NB4 (cell line): ENCODE results near the gene S100A12.

Experiments
- DNase-seq: peaks from one replicate; pipeline ENCODE4 v3.0.0; 2010; ENCODE audit warnings: low read depth
- H3K4me3 ChIP-seq: one replicate; pipeline ENCODE4 v1.5.1; 2011; ENCODE audit warnings: mild to moderate bottlenecking, low read depth, low read length, moderate library complexity
- MYC ChIP-seq: IDR thresholded peaks from 2 replicates; pipeline ENCODE4 v1.6.1; 2011; ENCODE audit warnings: low read depth, low read length
- POLR2A ChIP-seq: IDR thresholded peaks from 2 replicates; pipeline ENCODE4 v1.6.1; 2011; ENCODE audit warnings: mild to moderate bottlenecking; ENCODE audit not compliant: insufficient read length; ENCODE audit errors: extremely low read depth
- TF ChIP-seq, protein P1 (sequence below): IDR thresholded peaks from one replicate; pipeline ENCODE4 v1.5.1; 2012; ENCODE audit warnings: low read depth, low read length
- TF ChIP-seq, protein P2 (sequence below): IDR thresholded peaks from 2 replicates; pipeline ENCODE4 v1.6.1; 2011; ENCODE audit warnings: low read depth, low read length

S100A12 gene

DNA sequence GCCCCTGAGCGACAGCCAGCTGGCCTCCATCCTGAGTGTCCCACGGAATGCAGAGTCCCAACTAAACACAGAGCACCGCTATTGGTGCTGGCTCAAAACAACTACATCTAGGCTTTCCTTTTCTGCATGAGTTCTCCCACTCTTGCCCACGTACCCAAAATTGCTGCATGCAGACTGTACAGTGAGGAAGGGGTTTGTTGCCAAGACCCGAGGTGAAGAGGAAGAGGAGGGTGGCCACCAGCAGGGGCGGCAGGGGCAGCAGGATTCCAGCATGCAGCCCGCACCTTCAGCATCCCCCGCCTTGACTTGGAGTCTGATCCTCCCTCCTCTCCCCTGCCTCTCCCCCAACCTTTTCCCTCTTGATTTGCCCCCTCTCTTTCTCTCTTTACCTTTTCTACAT lies 9.7 kb downstream of the S100A12 start:
- DNase-seq: no peak
- TF ChIP-seq, protein P1, sequence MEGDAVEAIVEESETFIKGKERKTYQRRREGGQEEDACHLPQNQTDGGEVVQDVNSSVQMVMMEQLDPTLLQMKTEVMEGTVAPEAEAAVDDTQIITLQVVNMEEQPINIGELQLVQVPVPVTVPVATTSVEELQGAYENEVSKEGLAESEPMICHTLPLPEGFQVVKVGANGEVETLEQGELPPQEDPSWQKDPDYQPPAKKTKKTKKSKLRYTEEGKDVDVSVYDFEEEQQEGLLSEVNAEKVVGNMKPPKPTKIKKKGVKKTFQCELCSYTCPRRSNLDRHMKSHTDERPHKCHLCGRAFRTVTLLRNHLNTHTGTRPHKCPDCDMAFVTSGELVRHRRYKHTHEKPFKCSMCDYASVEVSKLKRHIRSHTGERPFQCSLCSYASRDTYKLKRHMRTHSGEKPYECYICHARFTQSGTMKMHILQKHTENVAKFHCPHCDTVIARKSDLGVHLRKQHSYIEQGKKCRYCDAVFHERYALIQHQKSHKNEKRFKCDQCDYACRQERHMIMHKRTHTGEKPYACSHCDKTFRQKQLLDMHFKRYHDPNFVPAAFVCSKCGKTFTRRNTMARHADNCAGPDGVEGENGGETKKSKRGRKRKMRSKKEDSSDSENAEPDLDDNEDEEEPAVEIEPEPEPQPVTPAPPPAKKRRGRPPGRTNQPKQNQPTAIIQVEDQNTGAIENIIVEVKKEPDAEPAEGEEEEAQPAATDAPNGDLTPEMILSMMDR: no peak
- TF ChIP-seq, protein P2, sequence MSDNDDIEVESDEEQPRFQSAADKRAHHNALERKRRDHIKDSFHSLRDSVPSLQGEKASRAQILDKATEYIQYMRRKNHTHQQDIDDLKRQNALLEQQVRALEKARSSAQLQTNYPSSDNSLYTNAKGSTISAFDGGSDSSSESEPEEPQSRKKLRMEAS: no peak
- no peak for TF ChIP-seq MYC
- TF ChIP-seq POLR2A: no peak
- no peak overlapping the region for H3K4me3 ChIP-seq

- no peak overlapping the region for H3K4me3 ChIP-seq
- TF ChIP-seq POLR2A: no peak
- TF ChIP-seq, protein P1: no peak
- TF ChIP-seq MYC: no peak
- TF ChIP-seq, protein P2: no peak
- peak; percentile 63 for DNase-seq
Observed at GRCh38 chr1:153364766-153365666, 10.4 kb downstream of the S100A12 start.

- TF ChIP-seq, protein P1: no peak
- TF ChIP-seq MYC: no peak
- TF ChIP-seq, protein P2: no peak
- no peak overlapping the region for H3K4me3 ChIP-seq
- no peak for DNase-seq
Observed at GRCh38 chr1:153364156-153364555, 11.3 kb downstream of the S100A12 start.

DNA sequence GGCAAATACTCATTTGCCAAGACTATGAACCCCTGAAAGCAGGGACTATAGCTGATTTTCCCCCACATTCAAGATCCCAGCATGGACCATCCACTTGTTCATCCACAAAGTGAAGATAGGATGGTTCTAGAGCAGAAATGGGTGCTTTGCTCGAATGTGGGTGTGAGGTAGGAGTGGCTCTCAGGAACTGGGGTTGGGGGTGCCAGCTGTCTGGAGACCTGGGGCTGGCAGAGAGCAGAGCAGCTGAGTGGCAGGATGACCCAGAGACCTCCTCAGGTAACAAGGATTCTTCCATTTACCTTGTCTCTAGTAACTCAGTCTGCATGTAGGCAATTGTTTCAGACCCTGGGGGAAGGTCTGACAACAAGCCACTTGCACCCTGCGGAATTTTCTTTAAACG lies 11.8 kb downstream of the S100A12 start:
- DNase-seq: no peak
- no peak overlapping the region for H3K4me3 ChIP-seq
- TF ChIP-seq, protein P1: no peak
- no peak for TF ChIP-seq POLR2A

DNA sequence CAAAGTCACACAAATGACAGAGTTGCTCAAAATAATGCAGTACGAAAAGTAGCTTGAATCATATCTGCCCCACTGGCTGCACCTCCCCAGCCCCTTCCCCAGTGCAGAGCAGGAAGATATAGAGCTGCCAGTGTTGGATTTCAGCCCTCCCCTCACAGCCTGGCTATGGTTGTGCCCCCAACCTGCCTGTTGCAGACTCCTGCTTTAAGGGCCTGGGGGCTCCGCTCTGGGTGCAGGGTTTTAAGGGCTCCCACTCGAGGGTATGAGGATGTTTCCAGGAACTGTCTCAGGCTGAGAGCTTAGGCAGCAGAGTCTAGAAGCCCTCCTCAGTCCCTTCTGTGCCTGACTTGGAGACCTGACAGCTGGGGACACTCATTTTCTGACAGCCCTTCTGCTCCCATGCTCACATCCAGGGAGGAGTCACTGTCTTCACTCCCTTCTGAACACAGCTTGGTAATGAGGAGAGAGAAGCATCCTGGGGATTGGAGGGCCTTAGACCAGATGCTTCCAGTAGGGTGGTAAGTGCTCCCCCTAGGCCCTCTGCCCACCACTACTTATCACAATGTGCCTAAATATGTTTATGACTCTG lies 13.1 kb downstream of the S100A12 start:
- TF ChIP-seq, protein P2: no peak
- no peak for TF ChIP-seq MYC
- TF ChIP-seq, protein P1: no peak
- no peak for DNase-seq
- no peak overlapping the region for H3K4me3 ChIP-seq
